ENCODE data around the gene CST9L.

The CST9L gene, protein sequence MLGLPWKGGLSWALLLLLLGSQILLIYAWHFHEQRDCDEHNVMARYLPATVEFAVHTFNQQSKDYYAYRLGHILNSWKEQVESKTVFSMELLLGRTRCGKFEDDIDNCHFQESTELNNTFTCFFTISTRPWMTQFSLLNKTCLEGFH

DNA sequence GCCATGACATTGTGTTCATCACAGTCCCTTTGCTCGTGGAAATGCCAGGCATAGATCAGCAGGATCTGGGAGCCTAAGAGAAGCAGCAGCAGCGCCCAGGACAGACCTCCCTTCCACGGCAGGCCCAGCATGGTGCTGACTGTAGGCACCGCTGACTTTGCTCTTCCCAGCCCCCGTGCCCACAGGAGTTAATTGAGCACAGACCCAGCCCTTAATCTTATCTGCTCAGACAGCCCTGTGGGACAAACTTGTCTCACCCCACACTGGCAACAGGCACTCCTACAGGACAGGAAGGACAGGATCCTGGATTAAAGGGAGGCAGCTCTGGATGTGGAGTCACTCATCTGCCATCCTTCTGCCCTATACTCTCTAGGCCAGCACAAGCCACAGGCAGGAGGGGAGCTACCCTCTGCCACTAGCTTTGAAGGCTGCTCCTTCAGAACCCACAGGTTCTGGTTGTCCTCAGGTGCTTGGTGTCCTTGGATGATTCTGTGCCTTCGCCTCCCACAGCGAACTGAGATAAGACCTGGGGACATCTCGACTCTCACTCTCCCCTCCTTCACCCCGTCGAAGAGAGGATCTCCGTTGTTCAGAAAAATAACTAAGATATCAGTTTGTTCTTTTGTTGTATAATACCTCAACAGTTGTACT is at the start of gene CST9L:
CST9L (minus strand) TSS at position 165 of the 651 bp plus-strand sequence; CDS start at position 131, 34 bp downstream.
- no peaks in the 10 kb centered on the region for H4K20me1 ChIP-seq (ENCODE audit: insufficient read depth)
- no peak within 1 kb of the TSS for H3K27ac ChIP-seq
- TF ChIP-seq, protein P1, sequence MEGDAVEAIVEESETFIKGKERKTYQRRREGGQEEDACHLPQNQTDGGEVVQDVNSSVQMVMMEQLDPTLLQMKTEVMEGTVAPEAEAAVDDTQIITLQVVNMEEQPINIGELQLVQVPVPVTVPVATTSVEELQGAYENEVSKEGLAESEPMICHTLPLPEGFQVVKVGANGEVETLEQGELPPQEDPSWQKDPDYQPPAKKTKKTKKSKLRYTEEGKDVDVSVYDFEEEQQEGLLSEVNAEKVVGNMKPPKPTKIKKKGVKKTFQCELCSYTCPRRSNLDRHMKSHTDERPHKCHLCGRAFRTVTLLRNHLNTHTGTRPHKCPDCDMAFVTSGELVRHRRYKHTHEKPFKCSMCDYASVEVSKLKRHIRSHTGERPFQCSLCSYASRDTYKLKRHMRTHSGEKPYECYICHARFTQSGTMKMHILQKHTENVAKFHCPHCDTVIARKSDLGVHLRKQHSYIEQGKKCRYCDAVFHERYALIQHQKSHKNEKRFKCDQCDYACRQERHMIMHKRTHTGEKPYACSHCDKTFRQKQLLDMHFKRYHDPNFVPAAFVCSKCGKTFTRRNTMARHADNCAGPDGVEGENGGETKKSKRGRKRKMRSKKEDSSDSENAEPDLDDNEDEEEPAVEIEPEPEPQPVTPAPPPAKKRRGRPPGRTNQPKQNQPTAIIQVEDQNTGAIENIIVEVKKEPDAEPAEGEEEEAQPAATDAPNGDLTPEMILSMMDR (conservative IDR thresholded peaks at IDR 0.05; ENCODE audit: low read depth, low read length) = no peak
- no peak within 1 kb of the TSS for H3K4me2 ChIP-seq
- H3K9ac ChIP-seq = no peak within 1 kb of the TSS
- no peaks in the 10 kb centered on the region for H3K4me1 ChIP-seq (ENCODE audit: low read depth, poor library complexity, severe bottlenecking)
- H3K4me3 ChIP-seq (IDR thresholded peaks at IDR 0.05; ENCODE audit: insufficient read depth, low read depth, low read length) = no peak within 1 kb of the TSS
- no peaks in the 10 kb centered on the region for H3K36me3 ChIP-seq (ENCODE audit: insufficient read depth)
- no peak within 1 kb of the TSS for H2AFZ ChIP-seq (ENCODE audit: low read depth)
- H3K27me3 ChIP-seq (ENCODE audit: insufficient read depth, low read depth) = no peaks in the 10 kb centered on the region
- no peaks in the 10 kb centered on the region for H3K79me2 ChIP-seq (ENCODE audit: insufficient read depth, low read depth)

DNA sequence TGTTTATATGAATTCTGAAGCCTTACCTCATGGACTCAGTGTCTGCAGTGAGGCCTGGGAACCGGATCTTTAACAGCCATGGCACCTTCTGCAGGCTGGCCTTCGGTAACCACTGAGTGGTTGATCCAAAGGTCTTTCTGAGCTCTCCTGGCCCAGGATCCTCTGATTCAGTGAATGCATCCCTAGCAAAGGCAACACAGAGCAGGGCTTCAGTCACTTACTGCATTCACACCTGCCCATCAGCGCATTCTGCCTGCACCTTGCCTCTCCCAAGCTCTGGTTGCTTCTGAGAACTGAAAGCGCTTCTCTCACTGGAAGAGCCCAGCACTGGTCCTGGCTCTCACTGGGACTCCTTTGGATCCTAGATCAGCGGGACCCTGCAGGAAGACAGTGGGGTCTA is 45.9 kb upstream of the CST9L start:
- no peaks in the 10 kb centered on the region for H3K27me3 ChIP-seq (ENCODE audit: insufficient read depth, low read depth)
- no peak overlapping the region for H3K4me2 ChIP-seq
- TF ChIP-seq, protein P1 (conservative IDR thresholded peaks at IDR 0.05; ENCODE audit: low read depth, low read length) = no peak

DNA sequence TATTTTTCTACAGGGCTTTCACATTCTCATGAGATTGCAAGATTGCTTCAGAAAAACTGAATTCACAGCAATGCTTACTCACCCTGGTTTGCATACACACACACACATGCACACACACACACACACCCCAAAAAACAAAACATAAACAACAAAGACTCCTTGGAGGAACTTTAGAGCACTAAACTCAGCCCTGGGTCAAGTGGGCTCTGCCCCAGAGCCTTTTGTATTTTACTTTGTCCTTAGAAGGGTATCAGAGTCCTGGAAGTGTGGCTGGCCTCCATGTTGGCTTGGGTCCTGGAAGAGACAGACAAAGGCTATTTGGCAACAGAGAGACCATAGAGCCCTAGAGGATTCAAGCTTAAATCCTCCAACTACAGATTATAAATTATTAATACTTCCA is 45.4 kb upstream of the CST9L start:
- Histone ChIP-seq H3K79me2 (ENCODE audit: insufficient read depth, low read depth) (no peaks in the 10 kb centered on the region), H3K27ac (no peak overlapping the region), H3K9ac (no peak overlapping the region)

More for the DNA sequence above, 45.9 kb upstream of the CST9L start:
- H2AFZ ChIP-seq (ENCODE audit: low read depth) = no peak overlapping the region
- H3K4me1 ChIP-seq (ENCODE audit: low read depth, poor library complexity, severe bottlenecking) = no peaks in the 10 kb centered on the region
- no peak overlapping the region for H3K27ac ChIP-seq
- no peaks in the 10 kb centered on the region for H3K36me3 ChIP-seq (ENCODE audit: insufficient read depth)
- no peak overlapping the region for H3K9ac ChIP-seq
- H3K79me2 ChIP-seq (ENCODE audit: insufficient read depth, low read depth) = no peaks in the 10 kb centered on the region
- no peaks in the 10 kb centered on the region for H4K20me1 ChIP-seq (ENCODE audit: insufficient read depth)
- no peak overlapping the region for H3K4me3 ChIP-seq (IDR thresholded peaks at IDR 0.05; ENCODE audit: insufficient read depth, low read depth, low read length)

DNA sequence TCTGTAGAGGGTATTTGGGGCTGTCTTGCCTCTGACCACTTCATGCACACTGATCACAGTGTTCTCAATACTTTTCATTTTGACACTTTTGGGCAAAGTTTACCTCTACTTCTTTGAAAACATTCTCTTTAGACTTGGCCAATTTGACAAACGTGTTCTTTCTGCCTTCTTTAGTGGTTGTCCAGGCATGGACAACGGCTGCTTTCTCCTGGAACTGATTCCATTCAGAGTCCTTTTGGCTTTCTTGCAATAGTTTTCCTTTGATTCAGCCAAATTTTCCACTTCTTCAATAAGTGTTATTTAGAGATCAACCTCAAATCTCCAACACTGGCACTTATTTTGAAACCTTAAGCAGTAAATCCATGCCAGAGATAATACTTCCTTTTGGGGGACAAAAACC is 44.1 kb upstream of the CST9L start:
- Histone ChIP-seq H3K36me3 (ENCODE audit: insufficient read depth) (no peaks in the 10 kb centered on the region), H3K79me2 (ENCODE audit: insufficient read depth, low read depth) (no peaks in the 10 kb centered on the region), H3K4me1 (ENCODE audit: low read depth, poor library complexity, severe bottlenecking) (no peaks in the 10 kb centered on the region), H4K20me1 (ENCODE audit: insufficient read depth) (no peaks in the 10 kb centered on the region), H2AFZ (ENCODE audit: low read depth) (no peak overlapping the region), H3K27me3 (ENCODE audit: insufficient read depth, low read depth) (no peaks in the 10 kb centered on the region), H3K4me2 (no peak overlapping the region), H3K27ac (no peak overlapping the region), H3K4me3 (IDR thresholded peaks at IDR 0.05; ENCODE audit: insufficient read depth, low read depth, low read length) (no peak overlapping the region), H3K9ac (no peak overlapping the region)
- TF ChIP-seq, protein P1 (conservative IDR thresholded peaks at IDR 0.05; ENCODE audit: low read depth, low read length) = no peak

More for the DNA sequence above, 45.4 kb upstream of the CST9L start:
- TF ChIP-seq, protein P1 (conservative IDR thresholded peaks at IDR 0.05; ENCODE audit: low read depth, low read length) = no peak
- no peaks in the 10 kb centered on the region for H3K4me1 ChIP-seq (ENCODE audit: low read depth, poor library complexity, severe bottlenecking)
- no peaks in the 10 kb centered on the region for H3K36me3 ChIP-seq (ENCODE audit: insufficient read depth)
- no peaks in the 10 kb centered on the region for H3K27me3 ChIP-seq (ENCODE audit: insufficient read depth, low read depth)
- H3K4me3 ChIP-seq (IDR thresholded peaks at IDR 0.05; ENCODE audit: insufficient read depth, low read depth, low read length) = no peak overlapping the region
- no peak overlapping the region for H3K4me2 ChIP-seq
- H2AFZ ChIP-seq (ENCODE audit: low read depth) = no peak overlapping the region
- H4K20me1 ChIP-seq (ENCODE audit: insufficient read depth) = no peaks in the 10 kb centered on the region

Data from KMS-11 (cell line).